ENCODE measurements around the gene MAPK9.

- TF ChIP-seq CTCF (IDR thresholded peaks at IDR 0.05; ENCODE audit: borderline replicate concordance, extremely low read depth, low read length, poor library complexity, severe bottlenecking) (no peak), EZH2 (IDR thresholded peaks at IDR 0.05; ENCODE audit: borderline replicate concordance, low read depth, low read length, severe bottlenecking) (no peak)
Measured at GRCh38 chr5:180281706-180282105, 10.2 kb downstream of the MAPK9 start.
